SK-N-SH (cell line): ENCODE results near the gene C2orf66. TPM values are rescaled to one million over a fixed set of nuclear protein-coding genes. Genes with fewer than 3 reads are reported as not detected.

Source experiments
- CTCF ChIA-PET: fragments of 300-600, 350-600 bp; formaldehyde crosslinking; extraction: SDS; loops from one replicate; lab custom pipeline; 2021; lab: Yijun Ruan, JAX
- POLR2A ChIA-PET: fragments of 350-600 bp; sonication (Branson Sonifier 250); formaldehyde crosslinking; extraction: SDS; loops from one replicate; lab custom pipeline; 2020; ENCODE audit warnings: antibody characterized with exemption, inconsistent platforms; lab: Yijun Ruan, JAX
- DNase-seq: peaks from one replicate; pipeline ENCODE4 v3.0.0; 2012
- H2AFZ ChIP-seq: fragments of 200-600 bp; sonication (generic); 2 replicates; pipeline ENCODE4 v1.8.1; 2016; ENCODE audit warnings: antibody characterized with exemption, mild to moderate bottlenecking, low read depth
- H3F3A ChIP-seq: fragments of 200-600 bp; sonication (generic); replicated peaks from 2 replicates; pipeline ENCODE3; 2016; ENCODE audit warnings: antibody characterized with exemption, mild to moderate bottlenecking; ENCODE audit not compliant: insufficient read depth
- H3K27ac ChIP-seq, 2 experiments: fragments of 200-500 bp in 1 of 2; fragments of 200-600 bp in 1 of 2; sonication (Bioruptor generic) in 1 of 2; sonication (generic), shearing (Covaris generic) in 1 of 2; 2 replicates each; pipeline versions ENCODE4 v1.5.1 to v1.6.1; 2014 to 2016; ENCODE audit warnings: low read depth in 2 of 2, inconsistent platforms in 1 of 2, low read length in 1 of 2, mild to moderate bottlenecking in 1 of 2, mixed read lengths in 1 of 2
- H3K27me3 ChIP-seq: fragments of 200-600 bp; sonication (generic), shearing (Covaris generic); 2 replicates; pipeline ENCODE4 v1.6.1; 2016; ENCODE audit warnings: mixed run types; ENCODE audit not compliant: insufficient read depth
- H3K36me3 ChIP-seq, 2 experiments: fragments of 200-500 bp in 1 of 2; fragments of 200-600 bp in 1 of 2; sonication (Bioruptor generic) in 1 of 2; sonication (generic) in 1 of 2; replicated peaks in 1 of 2; 2 replicates each; pipeline versions ENCODE3 to v1.5.1; 2014 to 2016; ENCODE audit warnings: low read length in 1 of 2, mild to moderate bottlenecking in 1 of 2; ENCODE audit not compliant: insufficient read depth in 2 of 2, control insufficient read depth in 1 of 2
- H3K4me1 ChIP-seq, 2 experiments: fragments of 200-500 bp in 1 of 2; fragments of 200-600 bp in 1 of 2; sonication (Bioruptor generic) in 1 of 2; sonication (generic), shearing (Covaris generic) in 1 of 2; 2 replicates each; pipeline versions ENCODE4 v1.5.1 to v1.6.1; 2014 to 2016; ENCODE audit warnings: low read depth in 1 of 2, low read length in 1 of 2, mixed run types in 1 of 2; ENCODE audit not compliant: insufficient read depth in 2 of 2, control insufficient read depth in 1 of 2
- H3K4me2 ChIP-seq: fragments of 200-600 bp; sonication (generic), shearing (Covaris generic); 2 replicates; pipeline ENCODE4 v1.6.1; 2017; ENCODE audit warnings: mixed run types
- H3K4me3 ChIP-seq, 2 experiments: fragments of 200-500 bp in 1 of 2; fragments of 200-600 bp in 1 of 2; sonication (Bioruptor generic) in 1 of 2; sonication (generic), shearing (Covaris generic) in 1 of 2; 2 replicates each; pipeline versions ENCODE4 v1.5.1 to v1.8.1; 2014 to 2016; ENCODE audit warnings: low read depth in 2 of 2, inconsistent platforms in 1 of 2, low read length in 1 of 2, mild to moderate bottlenecking in 1 of 2, mixed read lengths in 1 of 2, moderate library complexity in 1 of 2
- H3K79me2 ChIP-seq: fragments of 200-600 bp; sonication (generic); 2 replicates; pipeline ENCODE4 v1.8.1; 2017; ENCODE audit warnings: mild to moderate bottlenecking; ENCODE audit not compliant: insufficient read depth
- H3K9ac ChIP-seq: fragments of 200-600 bp; sonication (generic); 2 replicates; pipeline ENCODE4 v1.6.1; 2017; ENCODE audit warnings: mixed run types
- H3K9me2 ChIP-seq: fragments of 200-600 bp; sonication (generic); 2 replicates; pipeline ENCODE4 v1.6.1; 2017; ENCODE audit warnings: mixed run types
- H3K9me3 ChIP-seq: fragments of 200-600 bp; sonication (generic); 2 replicates; pipeline ENCODE4 v1.6.1; 2017; ENCODE audit warnings: mixed run types, mild to moderate bottlenecking, moderate library complexity
- H4K20me1 ChIP-seq: fragments of 200-600 bp; sonication (generic); 2 replicates; pipeline ENCODE4 v1.6.1; 2017; ENCODE audit warnings: mild to moderate bottlenecking, mixed run types; ENCODE audit not compliant: insufficient read depth
- CHD2 ChIP-seq: fragments of 150-350 bp; IDR thresholded peaks from 2 replicates; pipeline ENCODE4 v1.6.1; 2018; ENCODE audit warnings: low read length; ENCODE audit not compliant: partially characterized antibody
- ELF1 ChIP-seq: IDR thresholded peaks from 2 replicates; pipeline ENCODE4 v1.4.0; 2012
- EZH2phosphoT487 ChIP-seq: fragments of 200-600 bp; sonication (generic); IDR thresholded peaks from 2 replicates; pipeline ENCODE4 v1.6.1; 2017; ENCODE audit warnings: low read depth, mixed run types, mild to moderate bottlenecking, antibody characterized with exemption, moderate library complexity, borderline replicate concordance
- FOSL2 ChIP-seq: IDR thresholded peaks from 2 replicates; pipeline ENCODE4 v1.4.0; 2012; ENCODE audit warnings: low read depth, mild to moderate bottlenecking, moderate library complexity, borderline replicate concordance
- FOXJ3 ChIP-seq: sonication (generic); formaldehyde crosslinking; IDR thresholded peaks from 2 replicates; pipeline ENCODE4 v1.5.1; 2020; ENCODE audit warnings: mild to moderate bottlenecking, missing genetic modification reagents
- GABPA ChIP-seq: IDR thresholded peaks from 2 replicates; pipeline ENCODE4 v1.4.0; 2012; ENCODE audit warnings: low read depth, mild to moderate bottlenecking
- JUND ChIP-seq: IDR thresholded peaks from 2 replicates; pipeline ENCODE4 v1.4.0; 2012
- RAD21 ChIP-seq: IDR thresholded peaks from 2 replicates; pipeline ENCODE4 v1.6.1; 2012; ENCODE audit warnings: mild to moderate bottlenecking, low read length
- RFX5 ChIP-seq: IDR thresholded peaks from 2 replicates; pipeline ENCODE4 v1.6.1; 2012; ENCODE audit warnings: mild to moderate bottlenecking, improper control_type of control experiment, low read length
- SIN3A ChIP-seq: IDR thresholded peaks from 2 replicates; pipeline ENCODE4 v1.6.1; 2012; ENCODE audit warnings: low read depth, mild to moderate bottlenecking, low read length, moderate library complexity, borderline replicate concordance
- TAF1 ChIP-seq: IDR thresholded peaks from 2 replicates; pipeline ENCODE4 v1.6.1; 2012; ENCODE audit warnings: low read depth, mild to moderate bottlenecking, low read length, moderate library complexity, borderline replicate concordance
- WGBS: methylation state at CpG from one replicate; pipeline ENCODE4 v1.1.6; 2017; ENCODE audit warnings: low lambda C conversion rate; 5-methylcytosine and 5-hydroxymethylcytosine counted together
- polyA plus RNA-seq, 3 experiments: library from polyadenylated mRNA; depleted of rRNA; stranded (reverse); fragments of >200 nt; gene quantifications; 2 replicates each; pipeline ENCODE4 v1.2.3, GENCODE V29; 2012
- TF ChIP-seq, protein P1 (sequence below): fragments of 200-600 bp; sonication (generic); IDR thresholded peaks from 2 replicates; pipeline ENCODE4 v1.6.1; 2017; ENCODE audit warnings: antibody characterized with exemption, mild to moderate bottlenecking, moderate library complexity
- TF ChIP-seq, protein P2 (sequence below): IDR thresholded peaks from 2 replicates; pipeline ENCODE4 v1.4.0; 2012; ENCODE audit warnings: low read depth, borderline replicate concordance
- TF ChIP-seq, protein P3 (sequence below): IDR thresholded peaks from 2 replicates; pipeline ENCODE4 v1.4.0; 2012; ENCODE audit warnings: low read depth
- TF ChIP-seq, protein P4 (sequence below): IDR thresholded peaks from 2 replicates; pipeline ENCODE4 v1.4.0; 2012; ENCODE audit warnings: low read depth, borderline replicate concordance

The C2orf66 gene
- polyA plus RNA-seq, 1 of the 3 experiments (the other 2 are of a cell fraction), result 0.64 TPM

DNA sequence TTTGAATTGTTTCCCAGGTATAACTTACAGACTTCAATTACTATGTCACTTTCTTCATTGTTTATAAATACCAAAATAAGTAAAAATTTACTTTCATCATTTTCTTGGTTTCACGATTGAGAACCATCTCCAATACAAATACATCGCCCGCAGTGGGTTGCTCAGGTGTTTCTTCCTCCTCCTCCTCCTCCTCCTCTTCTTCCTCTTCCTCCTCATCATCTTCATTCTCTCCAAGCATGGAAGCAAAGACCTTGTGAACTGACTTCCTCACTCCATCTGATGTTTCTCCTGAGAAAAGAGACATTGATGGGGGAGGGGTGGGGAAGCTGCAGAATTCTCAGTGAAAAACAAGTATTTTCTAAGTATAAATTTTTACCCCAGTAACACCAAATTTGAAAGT is 16.3 kb downstream of the C2orf66 start:
- no peak overlapping the region for H3K9ac ChIP-seq
- CTCF ChIA-PET, result interaction anchor here (0.7 kb wide), 1 partner anchor 12 kb away, joined by 3 read pairs; no protein-coding TSS in a partner anchor
- no peak overlapping the region for H3K4me3 ChIP-seq
- H3K27me3 ChIP-seq, result no peaks in the 10 kb centered on the region
- H3F3A ChIP-seq, result no peaks in the 10 kb centered on the region
- no peaks in the 10 kb centered on the region for H3K9me3 ChIP-seq
- 96% methylated on average over 3 of the region's 3 CpGs for WGBS
- peaks cover 16% of the 10 kb centered on the region for H3K79me2 ChIP-seq
- H3K4me2 ChIP-seq, result no peak overlapping the region
- H4K20me1 ChIP-seq, result no peaks in the 10 kb centered on the region
- no peak overlapping the region for H2AFZ ChIP-seq
- peaks cover 79 to 81% of the 10 kb centered on the region in 2 experiments for H3K36me3 ChIP-seq
- POLR2A ChIA-PET, result no interaction called here
- no peaks in the 10 kb centered on the region for H3K9me2 ChIP-seq
- no peak for DNase-seq
- H3K4me1 ChIP-seq, result peaks cover 0 to 3% of the 10 kb centered on the region in 2 experiments; a peak in 3 of 4 replicates
- no peak for TF ChIP-seq JUND
- no peak for TF ChIP-seq RAD21
- H3K27ac ChIP-seq, result no peak overlapping the region

DNA sequence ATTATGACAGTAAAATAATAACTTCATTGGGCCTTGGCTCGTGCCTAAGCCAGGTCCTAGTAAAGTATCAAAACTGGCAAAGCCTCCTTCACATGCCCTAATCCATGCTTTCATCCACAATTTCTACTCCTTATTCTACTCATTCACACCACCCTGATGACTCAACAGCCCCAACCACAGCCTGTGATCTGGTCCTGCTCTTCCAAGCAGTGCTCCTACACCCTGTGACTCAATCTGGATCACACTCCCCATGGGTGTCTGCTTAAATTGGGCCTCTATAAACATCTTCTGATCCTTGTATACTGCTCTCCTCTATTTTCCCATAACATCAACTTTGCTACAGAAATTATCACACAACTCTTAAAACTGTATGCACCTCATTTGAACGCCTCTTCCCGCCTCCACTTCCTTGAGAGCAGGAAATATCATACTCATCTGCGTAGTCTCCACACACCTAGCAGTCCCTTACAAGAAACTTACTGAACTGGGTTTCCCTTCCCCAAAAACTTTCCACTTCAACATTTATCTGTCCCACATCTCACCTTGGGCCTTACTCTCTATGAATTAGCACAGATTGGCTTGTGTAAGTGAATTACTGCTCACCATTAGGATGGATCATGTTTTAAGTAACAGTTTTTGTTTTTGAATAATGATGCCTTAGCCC is 25.6 kb downstream of the C2orf66 start:
- Histone ChIP-seq H4K20me1 (no peaks in the 10 kb centered on the region), H3K4me1 (no peaks in the 10 kb centered on the region), H3K27ac (no peak overlapping the region), H3K9ac (no peak overlapping the region), H2AFZ (no peak overlapping the region), H3K4me3 (no peak overlapping the region), H3K36me3 (peaks cover 85 to 93% of the 10 kb centered on the region in 2 experiments), H3F3A (peaks cover 5% of the 10 kb centered on the region), H3K79me2 (peaks cover 8% of the 10 kb centered on the region; the same call in 1 of the 2 replicates), H3K9me3 (no peaks in the 10 kb centered on the region), H3K4me2 (no peak overlapping the region), H3K9me2 (no peaks in the 10 kb centered on the region), H3K27me3 (no peaks in the 10 kb centered on the region)
- ChIA-PET POLR2A (no interaction called here), CTCF (interaction anchor here (0.6 kb wide), 1 partner anchor 117 kb away, joined by 3 read pairs; no protein-coding TSS in a partner anchor)
- DNase-seq, result no peak
- 96% methylated on average over 4 of the region's 4 CpGs for WGBS
- no peak for TF ChIP-seq SIN3A
- peak; percentile 29 for TF ChIP-seq FOSL2

DNA sequence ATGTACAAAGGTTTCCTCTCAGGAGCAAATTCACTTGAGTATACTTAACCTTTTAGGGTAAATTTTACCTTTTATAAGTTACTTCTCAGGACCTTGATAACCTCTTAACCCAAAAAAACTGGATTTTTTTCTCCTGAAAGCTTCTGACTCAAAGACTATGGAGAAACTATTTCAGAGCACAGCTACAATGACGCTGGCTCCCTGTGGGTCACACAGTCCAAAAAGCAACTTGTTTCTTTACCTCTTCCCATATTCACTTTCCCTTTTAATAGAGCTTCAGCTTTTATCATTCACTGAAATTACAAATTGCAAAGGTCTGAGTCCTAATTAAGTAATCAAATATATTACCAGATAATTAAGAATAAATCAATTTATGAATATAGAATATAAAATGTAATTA is 42.1 kb downstream of the C2orf66 start:
- Histone ChIP-seq H3K27me3 (no peaks in the 10 kb centered on the region), H3K4me2 (no peak overlapping the region), H3K9me2 (no peaks in the 10 kb centered on the region), H3K4me1 (no peaks in the 10 kb centered on the region), H3K36me3 (peaks cover 68 to 81% of the 10 kb centered on the region in 2 experiments), H2AFZ (no peak overlapping the region), H3K4me3 (no peak overlapping the region), H3K9me3 (no peaks in the 10 kb centered on the region), H3F3A (peaks cover 3% of the 10 kb centered on the region), H3K79me2 (no peaks in the 10 kb centered on the region), H3K9ac (no peak overlapping the region), H3K27ac (no peak overlapping the region), H4K20me1 (no peaks in the 10 kb centered on the region)
- POLR2A ChIA-PET, result no interaction called here
- CTCF ChIA-PET, result interaction anchor here (1.0 to 1.7 kb wide), 2 partner anchors 9 to 16 kb away, joined by 3 to 5 read pairs; no protein-coding TSS in a partner anchor
- TF ChIP-seq, protein P1, sequence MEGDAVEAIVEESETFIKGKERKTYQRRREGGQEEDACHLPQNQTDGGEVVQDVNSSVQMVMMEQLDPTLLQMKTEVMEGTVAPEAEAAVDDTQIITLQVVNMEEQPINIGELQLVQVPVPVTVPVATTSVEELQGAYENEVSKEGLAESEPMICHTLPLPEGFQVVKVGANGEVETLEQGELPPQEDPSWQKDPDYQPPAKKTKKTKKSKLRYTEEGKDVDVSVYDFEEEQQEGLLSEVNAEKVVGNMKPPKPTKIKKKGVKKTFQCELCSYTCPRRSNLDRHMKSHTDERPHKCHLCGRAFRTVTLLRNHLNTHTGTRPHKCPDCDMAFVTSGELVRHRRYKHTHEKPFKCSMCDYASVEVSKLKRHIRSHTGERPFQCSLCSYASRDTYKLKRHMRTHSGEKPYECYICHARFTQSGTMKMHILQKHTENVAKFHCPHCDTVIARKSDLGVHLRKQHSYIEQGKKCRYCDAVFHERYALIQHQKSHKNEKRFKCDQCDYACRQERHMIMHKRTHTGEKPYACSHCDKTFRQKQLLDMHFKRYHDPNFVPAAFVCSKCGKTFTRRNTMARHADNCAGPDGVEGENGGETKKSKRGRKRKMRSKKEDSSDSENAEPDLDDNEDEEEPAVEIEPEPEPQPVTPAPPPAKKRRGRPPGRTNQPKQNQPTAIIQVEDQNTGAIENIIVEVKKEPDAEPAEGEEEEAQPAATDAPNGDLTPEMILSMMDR, result no peak
- TF ChIP-seq CHD2, result no peak
- TF ChIP-seq TAF1, result no peak
- TF ChIP-seq FOXJ3, result no peak
- TF ChIP-seq, protein P2, sequence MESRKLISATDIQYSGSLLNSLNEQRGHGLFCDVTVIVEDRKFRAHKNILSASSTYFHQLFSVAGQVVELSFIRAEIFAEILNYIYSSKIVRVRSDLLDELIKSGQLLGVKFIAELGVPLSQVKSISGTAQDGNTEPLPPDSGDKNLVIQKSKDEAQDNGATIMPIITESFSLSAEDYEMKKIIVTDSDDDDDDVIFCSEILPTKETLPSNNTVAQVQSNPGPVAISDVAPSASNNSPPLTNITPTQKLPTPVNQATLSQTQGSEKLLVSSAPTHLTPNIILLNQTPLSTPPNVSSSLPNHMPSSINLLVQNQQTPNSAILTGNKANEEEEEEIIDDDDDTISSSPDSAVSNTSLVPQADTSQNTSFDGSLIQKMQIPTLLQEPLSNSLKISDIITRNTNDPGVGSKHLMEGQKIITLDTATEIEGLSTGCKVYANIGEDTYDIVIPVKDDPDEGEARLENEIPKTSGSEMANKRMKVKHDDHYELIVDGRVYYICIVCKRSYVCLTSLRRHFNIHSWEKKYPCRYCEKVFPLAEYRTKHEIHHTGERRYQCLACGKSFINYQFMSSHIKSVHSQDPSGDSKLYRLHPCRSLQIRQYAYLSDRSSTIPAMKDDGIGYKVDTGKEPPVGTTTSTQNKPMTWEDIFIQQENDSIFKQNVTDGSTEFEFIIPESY, result no peak
- TF ChIP-seq JUND, result no peak
- TF ChIP-seq, protein P3, sequence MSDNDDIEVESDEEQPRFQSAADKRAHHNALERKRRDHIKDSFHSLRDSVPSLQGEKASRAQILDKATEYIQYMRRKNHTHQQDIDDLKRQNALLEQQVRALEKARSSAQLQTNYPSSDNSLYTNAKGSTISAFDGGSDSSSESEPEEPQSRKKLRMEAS, result no peak
- TF ChIP-seq GABPA, result no peak
- TF ChIP-seq, protein P4, sequence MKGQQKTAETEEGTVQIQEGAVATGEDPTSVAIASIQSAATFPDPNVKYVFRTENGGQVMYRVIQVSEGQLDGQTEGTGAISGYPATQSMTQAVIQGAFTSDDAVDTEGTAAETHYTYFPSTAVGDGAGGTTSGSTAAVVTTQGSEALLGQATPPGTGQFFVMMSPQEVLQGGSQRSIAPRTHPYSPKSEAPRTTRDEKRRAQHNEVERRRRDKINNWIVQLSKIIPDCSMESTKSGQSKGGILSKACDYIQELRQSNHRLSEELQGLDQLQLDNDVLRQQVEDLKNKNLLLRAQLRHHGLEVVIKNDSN, result no peak
- no peak for TF ChIP-seq RFX5
- no peak for TF ChIP-seq EZH2phosphoT487
- TF ChIP-seq ELF1, result no peak
- no peak for DNase-seq
- 100% methylated on average over 1 of the region's 1 CpG for WGBS
